HCT116 (cell line): ENCODE results near the gene ZNF396. TPM values are rescaled to one million over a fixed set of nuclear protein-coding genes. Genes with fewer than 3 reads are reported as not detected.

Experiments used
- ATAC-seq: fragments of 200-7000 bp; cut with Tn5 transposase; 2 replicates; pipeline ENCODE4 v1.9.1; 2020; ENCODE audit warnings: mild to moderate bottlenecking, moderate library complexity
- BruUV-seq: library from RNA; stranded (reverse); fragments of 400-500 nt; replicated peaks from 2 replicates; lab custom pipeline; 2021; lab: Mats Ljungman, UMichigan
- CTCF ChIA-PET: fragments of 300-600 bp; sonication (Branson Sonifier 250); formaldehyde crosslinking; loops from one replicate; lab custom pipeline; 2021; ENCODE audit warnings: antibody characterized with exemption; lab: Charles Lee
- POLR2A ChIA-PET: fragments of 300-600, 350-600 bp; sonication (Branson Sonifier 250); formaldehyde crosslinking; loops from one replicate; lab custom pipeline; 2021; ENCODE audit warnings: antibody characterized with exemption; lab: Charles Lee
- RAD21 ChIA-PET, 2 experiments: fragments of 300-600 bp; sonication (Branson Sonifier 250); formaldehyde crosslinking; loops; one replicate each; lab custom pipeline; 2023; ENCODE audit warnings: low total read pairs in 2 of 2; ENCODE audit not compliant: uncharacterized antibody in 2 of 2, unreplicated experiment in 2 of 2, low non-redundant PET in 1 of 2; lab: Charles Lee
- DNase-seq: peaks from one replicate; pipeline ENCODE4 v3.0.0-alpha.2; 2010; ENCODE audit warnings: low read depth, low spot score
- H2AFZ ChIP-seq: fragments of 200-600 bp; shearing (Covaris generic), sonication (generic); 2 replicates; pipeline ENCODE4 v1.6.1; 2017; ENCODE audit warnings: low read depth, mixed run types, mixed read lengths, antibody characterized with exemption, low read length; ENCODE audit not compliant: poor library complexity, severe bottlenecking
- H3K27ac ChIP-seq: 2 replicates; pipeline ENCODE4 v1.5.1; 2012; ENCODE audit warnings: low read depth, low read length
- H3K27me3 ChIP-seq: fragments of 200-600 bp; sonication (generic); 2 replicates; pipeline ENCODE4 v1.6.1; 2016; ENCODE audit warnings: mixed run types, low read length, mixed read lengths; ENCODE audit not compliant: insufficient read depth
- H3K36me3 ChIP-seq, 2 experiments: fragments of 200-500 bp in 1 of 2; fragments of 200-600 bp in 1 of 2; sonication (Bioruptor generic) in 1 of 2; sonication (generic) in 1 of 2; 2 replicates each; pipeline versions ENCODE4 v1.5.1 to v1.6.1; 2014 to 2016; ENCODE audit warnings: low read length in 2 of 2, inconsistent platforms in 1 of 2, mixed read lengths in 1 of 2, mixed run types in 1 of 2; ENCODE audit not compliant: insufficient read depth in 2 of 2, control insufficient read depth in 1 of 2
- H3K4me1 ChIP-seq, 2 experiments: fragments of 200-600 bp in 1 of 2; sonication (generic) in 1 of 2; 2 replicates each; pipeline versions ENCODE4 v1.5.1 to v1.6.1; 2012 to 2017; ENCODE audit warnings: low read length in 2 of 2, inconsistent platforms in 1 of 2, mild to moderate bottlenecking in 1 of 2, mixed read lengths in 1 of 2, mixed run types in 1 of 2, moderate library complexity in 1 of 2; ENCODE audit not compliant: insufficient read depth in 2 of 2, control insufficient read depth in 1 of 2
- H3K4me2 ChIP-seq: fragments of 200-600 bp; sonication (generic); 2 replicates; pipeline ENCODE4 v1.6.1; 2017; ENCODE audit warnings: mixed run types, low read length, mixed read lengths
- H3K4me3 ChIP-seq, 2 experiments: fragments of 200-600 bp in 1 of 2; sonication (generic) in 1 of 2; replicated peaks in 1 of 2; 2 replicates each; pipeline ENCODE4 v1.5.1; 2011 to 2016; ENCODE audit warnings: low read length in 2 of 2, control low read depth in 1 of 2, low read depth in 1 of 2, mild to moderate bottlenecking in 1 of 2, mixed read lengths in 1 of 2, mixed run types in 1 of 2
- H3K79me2 ChIP-seq: fragments of 200-600 bp; sonication (generic); 2 replicates; pipeline ENCODE4 v1.6.1; 2017; ENCODE audit warnings: mild to moderate bottlenecking, mixed run types, low read length, moderate library complexity, mixed read lengths; ENCODE audit not compliant: insufficient read depth
- H3K9ac ChIP-seq: fragments of 200-600 bp; sonication (generic); 2 replicates; pipeline ENCODE4 v1.6.1; 2016; ENCODE audit warnings: low read length, mixed read lengths
- H3K9me2 ChIP-seq: fragments of 200-600 bp; sonication (generic), shearing (Covaris generic); 2 replicates; pipeline ENCODE4 v1.6.1; 2017; ENCODE audit warnings: mixed run types, mild to moderate bottlenecking, moderate library complexity; ENCODE audit not compliant: insufficient read depth
- H3K9me3 ChIP-seq, 2 experiments: fragments of 200-500 bp in 1 of 2; fragments of 200-600 bp in 1 of 2; sonication (Bioruptor generic) in 1 of 2; sonication (generic) in 1 of 2; 2 replicates each; pipeline ENCODE4 v1.6.1; 2014 to 2017; ENCODE audit warnings: low read length in 2 of 2, mixed read lengths in 2 of 2, inconsistent platforms in 1 of 2, low read depth in 1 of 2, mild to moderate bottlenecking in 1 of 2, mixed run types in 1 of 2, moderate library complexity in 1 of 2; ENCODE audit not compliant: control insufficient read depth in 1 of 2, insufficient read depth in 1 of 2
- H4K20me1 ChIP-seq: fragments of 200-600 bp; sonication (generic), shearing (Covaris generic); 2 replicates; pipeline ENCODE4 v1.6.1; 2017; ENCODE audit warnings: mixed run types, mild to moderate bottlenecking, moderate library complexity; ENCODE audit not compliant: insufficient read depth
- CBX3 ChIP-seq: IDR thresholded peaks from 2 replicates; pipeline ENCODE4 v1.6.1; 2012; ENCODE audit warnings: low read depth
- CEBPB ChIP-seq: IDR thresholded peaks from 2 replicates; pipeline ENCODE4 v1.6.1; 2012; ENCODE audit warnings: low read depth
- CTCF ChIP-seq, 3 experiments: fragments of 200-600 bp in 1 of 3; sonication (generic) in 1 of 3; IDR thresholded peaks in 2 of 3; conservative IDR thresholded peaks in 1 of 3; 2 replicates each; pipeline ENCODE4 v1.5.1; 2012 to 2017; ENCODE audit warnings: low read depth in 2 of 3, low read length in 2 of 3, antibody characterized with exemption in 1 of 3, borderline replicate concordance in 1 of 3, control low read depth in 1 of 3, mild to moderate bottlenecking in 1 of 3, mixed read lengths in 1 of 3, mixed run types in 1 of 3, moderate library complexity in 1 of 3; ENCODE audit not compliant: insufficient read depth in 1 of 3
- EZH2 ChIP-seq: fragments of 200-600 bp; sonication (generic); IDR thresholded peaks from 2 replicates; pipeline ENCODE4 v1.6.1; 2017; ENCODE audit warnings: antibody characterized with exemption, mixed run types
- MAX ChIP-seq: IDR thresholded peaks from 2 replicates; pipeline ENCODE4 v1.6.1; 2012
- POLR2A ChIP-seq: IDR thresholded peaks from 2 replicates; pipeline ENCODE4 v1.7.0; 2011; ENCODE audit warnings: borderline replicate concordance; ENCODE audit not compliant: insufficient read depth, insufficient read length; ENCODE audit errors: extremely low read depth
- SP1 ChIP-seq: IDR thresholded peaks from 2 replicates; pipeline ENCODE4 v1.6.1; 2012; ENCODE audit warnings: low read depth
- SRF ChIP-seq: IDR thresholded peaks from 2 replicates; pipeline ENCODE4 v1.6.1; 2012; ENCODE audit warnings: low read depth
- TCF7L2 ChIP-seq: IDR thresholded peaks from 2 replicates; pipeline ENCODE4 v1.7.0; 2011; ENCODE audit warnings: borderline replicate concordance, inconsistent platforms; ENCODE audit not compliant: insufficient read depth, insufficient read length; ENCODE audit errors: extremely low read depth
- YY1 ChIP-seq: IDR thresholded peaks from 2 replicates; pipeline ENCODE4 v1.6.1; 2011; ENCODE audit warnings: low read length, low read depth, moderate library complexity, mild to moderate bottlenecking; ENCODE audit not compliant: insufficient replicate concordance; ENCODE audit errors: extremely low read depth
- ZBTB33 ChIP-seq: IDR thresholded peaks from 2 replicates; pipeline ENCODE4 v1.6.1; 2011; ENCODE audit warnings: mild to moderate bottlenecking, low read length, moderate library complexity; ENCODE audit not compliant: insufficient replicate concordance; ENCODE audit errors: extremely low read depth
- ZFX ChIP-seq: fragments of 450-650 bp; IDR thresholded peaks from 2 replicates; pipeline ENCODE4 v1.6.1; 2017
- intact Hi-C: fragments of 100-400 bp; cut with micrococcal nuclease; formaldehyde crosslinking; loops from 2 replicates; pipeline ENCODE4 v1.10.0; 2022
- total RNA-seq: library from RNA; stranded (reverse); gene quantifications from one replicate; pipeline ENCODE4 v1.2.1, GENCODE V29; 2021; ENCODE audit not compliant: unreplicated experiment

The ZNF396 gene
- total RNA-seq, 1 experiment from 2014 or later, result 1.3 TPM

GRCh38 chr18:35326695-35327387, 50.3 kb downstream of the ZNF396 start (continued):
- TF ChIP-seq CTCF (IDR thresholded peaks at IDR 0.05 in 2 of 3, conservative IDR thresholded peaks at IDR 0.05 in 1 of 3; ENCODE audit: borderline replicate concordance in 1 of 3, insufficient read depth in 1 of 3, low read depth in 2 of 3, low read length in 2 of 3), result no peak
- no peak for TF ChIP-seq SRF
- no peak for TF ChIP-seq POLR2A

GRCh38 chr18:35324926-35325655, 52.0 kb downstream of the ZNF396 start:
- intact Hi-C loops, result no loop called here
- Histone ChIP-seq H3K9me3 (no peaks in the 10 kb centered on the region), H3K9me2 (no peaks in the 10 kb centered on the region; the same call in 1 of the 2 replicates), H3K4me2 (no peak overlapping the region), H3K36me3 (no peaks in the 10 kb centered on the region)
- no peak for ATAC-seq
- TF ChIP-seq YY1 (no peak), TCF7L2 (no peak), CBX3 (no peak), MAX (no peak), POLR2A (no peak), ZBTB33 (no peak), CEBPB (no peak), EZH2 (no peak), ZFX (no peak), SP1 (no peak)
- TF ChIP-seq, all 23 proteins: peak for 0
- H3K79me2 ChIP-seq, result no peaks in the 10 kb centered on the region
- no peak overlapping the region for H3K27ac ChIP-seq
- no peak for DNase-seq
- H2AFZ ChIP-seq, result no peak overlapping the region
- ChIA-PET RAD21 (no interaction called here), CTCF (no interaction called here), POLR2A (no interaction called here)
- H3K4me3 ChIP-seq, result no peak overlapping the region
- H3K27me3 ChIP-seq, result no peaks in the 10 kb centered on the region
- H3K4me1 ChIP-seq, result no peaks in the 10 kb centered on the region
- H3K9ac ChIP-seq, result no peak overlapping the region
- no TSS peak for BruUV-seq
- H4K20me1 ChIP-seq, result no peaks in the 10 kb centered on the region
